GM12892 (cell line): ENCODE measurements around the gene CECR2.
"Not testable (repeated sequence)": the region's sequence is repeated elsewhere in the genome, so short reads cannot be mapped to it uniquely, and the experiment has no call there.

Experiments
- DNase-seq: peaks from one replicate; pipeline ENCODE4 v3.0.0; 2011; ENCODE audit not compliant: insufficient read length
- FAIRE-seq: peaks from 2 replicates; lab custom pipeline; 2011; peaks lifted over from hg19 to GRCh38; lab: Jason Lieb, UNC
- POLR2A ChIP-seq: IDR thresholded peaks from 2 replicates; pipeline ENCODE4 v1.6.1; 2011; ENCODE audit warnings: low read depth, low read length, control low read depth
- POLR2AphosphoS5 ChIP-seq: IDR thresholded peaks from 2 replicates; pipeline ENCODE4 v1.6.1; 2011; ENCODE audit warnings: low read depth, low read length, control low read depth
- TAF1 ChIP-seq: IDR thresholded peaks from 2 replicates; pipeline ENCODE4 v1.6.1; 2011; ENCODE audit warnings: low read depth, mild to moderate bottlenecking, control low read depth, low read length, borderline replicate concordance

Gene CECR2

GRCh38 chr22:17411213-17411612 is 42.0 kb downstream of the CECR2 start:
- no peak for TF ChIP-seq POLR2AphosphoS5
- no peak for TF ChIP-seq TAF1
- FAIRE-seq: no peak
- no peak for DNase-seq

GRCh38 chr22:17412232-17412631 is 43.0 kb downstream of the CECR2 start:
- no peak for TF ChIP-seq POLR2AphosphoS5
- no peak for TF ChIP-seq POLR2A
- TF ChIP-seq TAF1: no peak
- FAIRE-seq: no peak
- no peak for DNase-seq

DNA sequence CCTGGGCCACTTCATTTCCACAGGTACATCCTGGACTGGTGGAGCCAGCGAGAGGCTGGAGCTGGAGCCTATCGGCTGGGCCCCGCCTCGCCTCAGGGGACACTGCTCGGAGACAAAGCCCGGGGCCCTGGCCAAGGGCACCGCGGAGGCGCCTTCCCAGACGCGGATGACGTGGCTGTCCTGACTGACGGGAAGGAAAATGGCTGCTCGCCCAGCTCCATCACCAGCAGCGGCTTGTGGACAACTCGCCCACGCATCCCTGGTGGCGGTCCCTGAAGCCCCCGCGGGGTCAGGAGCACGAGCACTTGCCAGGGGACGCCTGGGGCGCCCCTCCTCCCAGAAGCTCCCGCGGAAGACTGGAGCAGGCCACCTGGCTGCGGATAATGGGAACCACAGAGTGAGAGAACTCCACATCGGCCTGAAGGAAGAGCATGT is 49.6 kb downstream of the CECR2 start:
- no peak for TF ChIP-seq TAF1
- no peak for TF ChIP-seq POLR2A
- no peak for TF ChIP-seq POLR2AphosphoS5
- no peak for FAIRE-seq
- no peak for DNase-seq

DNA sequence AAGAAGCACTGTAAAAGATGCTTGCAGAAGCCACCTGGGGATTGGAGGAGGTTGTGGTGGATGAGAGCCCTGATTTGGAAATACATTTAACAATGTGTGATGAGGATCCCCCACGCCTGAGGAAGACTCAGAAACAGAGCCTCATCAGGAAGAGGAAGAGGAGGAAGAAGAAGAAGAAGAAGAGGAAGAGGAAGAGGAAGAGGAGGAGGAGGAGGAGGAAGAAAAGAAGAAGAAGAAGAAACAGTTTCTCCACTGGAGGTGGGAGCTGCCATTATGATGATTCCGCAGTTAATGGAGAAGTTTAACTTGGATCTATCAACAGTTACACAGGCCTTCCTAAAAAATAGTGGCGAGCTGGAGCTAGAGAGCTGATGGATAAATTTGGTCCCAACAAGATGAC is 50.1 kb downstream of the CECR2 start:
- DNase-seq: no peak
- TF ChIP-seq POLR2AphosphoS5: no peak
- TF ChIP-seq TAF1: no peak
- TF ChIP-seq POLR2A: no peak
- FAIRE-seq: no peak

- FAIRE-seq (no peak), DNase-seq (no peak)
- TF ChIP-seq POLR2A: no peak
These were observed 53.6 kb downstream of the CECR2 start for GRCh38 chr22:17422736-17423343.

DNA sequence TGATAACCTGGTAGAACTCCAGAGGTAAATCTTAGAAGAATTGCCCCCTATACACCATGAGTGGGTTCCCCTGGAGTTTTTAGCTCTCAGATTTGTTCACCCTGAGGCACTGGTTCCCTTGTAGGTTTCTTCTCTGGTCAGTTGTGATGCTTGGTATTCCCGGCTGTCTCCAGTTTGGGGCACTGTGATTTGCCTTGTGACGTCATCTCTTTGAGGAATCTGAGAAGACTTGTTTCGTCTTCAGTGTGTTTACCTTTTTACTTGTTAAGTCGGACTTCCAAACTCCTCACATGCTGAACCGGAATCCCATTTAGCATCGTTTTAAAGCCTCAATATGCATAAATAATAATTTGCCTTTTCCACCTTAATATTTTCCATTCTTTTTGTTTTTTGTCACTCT is 54.4 kb downstream of the CECR2 start:
- DNase-seq: no peak
- TF ChIP-seq POLR2A: no peak
- TF ChIP-seq POLR2AphosphoS5: no peak
- no peak for TF ChIP-seq TAF1
- no peak for FAIRE-seq

GRCh38 chr22:17427528-17427927 is 58.3 kb downstream of the CECR2 start:
- not testable (repeated sequence) for DNase-seq, FAIRE-seq

- no peak for FAIRE-seq
- no peak for TF ChIP-seq POLR2AphosphoS5
- no peak for TF ChIP-seq POLR2A
- no peak for TF ChIP-seq TAF1
These were observed 60.3 kb downstream of the CECR2 start for GRCh38 chr22:17429516-17429915.

DNA sequence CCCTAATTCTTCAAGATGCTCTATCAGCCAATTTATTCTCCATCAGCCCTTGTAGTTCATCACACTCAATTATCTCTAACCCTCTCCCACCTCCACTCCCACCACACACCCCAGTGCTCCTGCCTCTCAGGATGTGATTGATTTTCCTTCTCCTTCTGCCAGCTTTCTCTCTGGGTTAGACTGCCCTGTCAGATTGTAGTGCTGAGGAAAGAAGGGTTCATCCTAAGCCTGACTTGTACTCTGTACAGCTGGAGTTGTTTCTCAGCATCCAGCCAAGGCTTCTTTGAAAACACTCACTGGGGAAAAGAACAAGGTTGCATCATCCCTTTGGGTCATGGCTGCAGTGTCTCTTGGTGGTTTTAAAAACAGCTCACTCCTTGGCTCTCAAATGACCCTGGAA is 61.2 kb downstream of the CECR2 start:
- no peak for DNase-seq
- TF ChIP-seq POLR2AphosphoS5: no peak
- TF ChIP-seq POLR2A: no peak
- FAIRE-seq: no peak

More at GRCh38 chr22:17429516-17429915, 60.3 kb downstream of the CECR2 start:
- DNase-seq: no peak

DNA sequence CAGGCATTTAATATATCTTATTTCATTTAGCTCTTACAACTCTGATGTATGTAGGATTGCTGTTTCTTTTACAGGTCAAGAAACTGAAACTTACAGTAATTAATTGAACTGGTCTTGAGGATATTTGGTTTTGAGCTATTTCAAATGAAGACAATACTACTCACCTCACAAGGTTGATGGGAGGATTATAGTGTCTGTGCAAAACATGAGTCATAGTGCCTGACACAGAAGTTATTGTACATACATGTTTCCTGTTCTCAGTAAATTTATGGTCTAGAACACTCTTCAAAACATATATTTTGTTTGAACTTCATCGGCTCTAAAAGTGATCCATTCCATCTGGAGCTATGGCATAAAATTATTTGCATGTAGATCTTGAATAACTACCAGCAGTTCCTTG is 61.9 kb downstream of the CECR2 start:
- TF ChIP-seq TAF1: no peak
- TF ChIP-seq POLR2A: no peak
- no peak for TF ChIP-seq POLR2AphosphoS5
- FAIRE-seq (no peak), DNase-seq (no peak)

- FAIRE-seq (no peak), DNase-seq (no peak)
- TF ChIP-seq POLR2AphosphoS5 (no peak), POLR2A (no peak), TAF1 (no peak)
These were observed 65.6 kb downstream of the CECR2 start for GRCh38 chr22:17434856-17435255.

DNA sequence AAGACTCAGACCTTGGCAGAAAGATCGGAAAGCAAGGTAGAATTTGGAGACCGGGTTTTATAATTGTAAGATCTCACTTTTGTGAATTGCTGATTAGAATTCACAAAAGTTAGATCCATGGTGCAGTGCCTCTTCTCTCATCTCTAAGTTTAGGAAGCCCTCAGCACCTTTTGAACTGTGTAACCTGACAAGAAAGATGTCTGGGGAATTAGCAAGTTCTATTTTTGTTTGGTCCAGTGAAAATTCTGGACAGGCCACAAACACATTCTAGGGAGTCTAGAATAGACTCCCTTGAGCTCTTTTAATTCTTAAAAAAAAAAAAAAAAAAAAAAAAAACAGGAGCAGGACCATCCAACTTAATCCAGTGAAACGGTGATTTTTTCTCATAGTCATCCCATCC is 66.1 kb downstream of the CECR2 start:
- FAIRE-seq: no peak
- no peak for TF ChIP-seq TAF1
- TF ChIP-seq POLR2A: no peak
- TF ChIP-seq POLR2AphosphoS5: no peak
- no peak for DNase-seq

DNA sequence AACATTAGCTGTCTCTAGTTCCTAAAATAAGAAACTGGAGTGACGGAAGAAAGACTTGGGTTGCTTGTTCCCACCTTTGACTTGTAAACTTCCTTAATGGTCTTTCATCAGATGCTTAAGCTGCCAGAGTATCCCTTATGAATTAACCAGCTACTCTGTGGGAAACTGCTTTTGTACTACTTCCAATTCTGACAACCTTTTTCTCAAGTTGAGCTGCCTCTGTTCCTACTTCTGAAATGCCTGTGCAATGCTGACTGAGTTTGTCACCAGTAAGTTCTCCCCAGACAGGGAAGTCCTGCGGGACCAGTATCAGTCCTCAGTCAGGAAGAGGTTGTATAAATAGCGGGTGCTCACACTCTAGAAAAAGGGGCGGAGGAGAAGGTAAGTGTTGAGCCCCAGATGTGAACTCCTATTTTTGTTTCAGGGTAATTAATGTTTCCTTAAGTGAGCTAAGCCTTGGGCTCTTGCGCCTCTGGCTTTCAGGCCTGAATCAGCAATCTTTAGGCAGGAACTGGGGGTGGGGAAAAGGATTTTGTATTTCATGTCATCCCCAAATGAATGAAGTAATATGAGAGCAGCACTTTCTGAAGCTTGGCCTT is 67.2 kb downstream of the CECR2 start:
- DNase-seq (no peak), FAIRE-seq (no peak)
- TF ChIP-seq POLR2A: no peak
- TF ChIP-seq POLR2AphosphoS5: no peak
- no peak for TF ChIP-seq TAF1
